Measurements from ENCODE around the gene SALL2. TPM values are rescaled to one million over a fixed set of nuclear protein-coding genes. Genes with fewer than 3 reads are reported as not detected.

SALL2 gene
- total RNA-seq, 1 experiment from 2014 or later: 157 TPM

GRCh38 chr14:21520767-21521166 lies 5.4 kb downstream of the SALL2 start:
- DNase-seq (ENCODE audit: low spot score): no peak
- no peaks in the 10 kb centered on the region for H3K27me3 ChIP-seq (replicated peaks; ENCODE audit: insufficient read depth, low read depth, low read length, poor library complexity)
- BruUV-seq (replicated peaks): no TSS peak
- no peaks in the 10 kb centered on the region for H3K9me3 ChIP-seq (ENCODE audit: low read depth, low read length, poor library complexity, severe bottlenecking)
- intact Hi-C loops (cut with micrococcal nuclease; ENCODE audit: unreplicated experiment): no loop called here
- no peak overlapping the region for H3K4me3 ChIP-seq (ENCODE audit: low read depth, low read length, poor library complexity, severe bottlenecking)
- TF ChIP-seq CTCF (conservative IDR thresholded peaks at IDR 0.05; ENCODE audit: low read depth, low read length) (no peak), EZH2 (IDR thresholded peaks at IDR 0.05; ENCODE audit: borderline replicate concordance, low read depth, low read length, poor library complexity, severe bottlenecking) (no peak)
- H3K36me3 ChIP-seq (ENCODE audit: insufficient read depth, low read length, poor library complexity, severe bottlenecking): peaks cover 47% of the 10 kb centered on the region
- H3K27ac ChIP-seq (ENCODE audit: low read depth, low read length, poor library complexity, severe bottlenecking): peak overlapping the region; percentile 39
- peaks cover 23% of the 10 kb centered on the region for H3K4me1 ChIP-seq (ENCODE audit: insufficient read depth, low read length, poor library complexity, severe bottlenecking)
- CTCF ChIA-PET: no interaction called here
- POLR2A ChIA-PET (ENCODE audit: low non-redundant PET): interaction anchor here (0.7 kb wide), 1 partner anchor 65 kb away, joined by 3 read pairs; no protein-coding TSS in a partner anchor

- H3K36me3 ChIP-seq (ENCODE audit: insufficient read depth, low read length, poor library complexity, severe bottlenecking): peaks cover 30% of the 10 kb centered on the region
- ChIA-PET POLR2A (ENCODE audit: low non-redundant PET) (no interaction called here), CTCF (no interaction called here)
- intact Hi-C loops (cut with micrococcal nuclease; ENCODE audit: unreplicated experiment): no loop called here
- no peaks in the 10 kb centered on the region for H3K27me3 ChIP-seq (replicated peaks; ENCODE audit: insufficient read depth, low read depth, low read length, poor library complexity)
- no peaks in the 10 kb centered on the region for H3K9me3 ChIP-seq (ENCODE audit: low read depth, low read length, poor library complexity, severe bottlenecking)
- no peak for TF ChIP-seq CTCF (conservative IDR thresholded peaks at IDR 0.05; ENCODE audit: low read depth, low read length)
- no peak for TF ChIP-seq EZH2 (IDR thresholded peaks at IDR 0.05; ENCODE audit: borderline replicate concordance, low read depth, low read length, poor library complexity, severe bottlenecking)
- H3K4me1 ChIP-seq (ENCODE audit: insufficient read depth, low read length, poor library complexity, severe bottlenecking): peaks cover 5% of the 10 kb centered on the region
- H3K27ac ChIP-seq (ENCODE audit: low read depth, low read length, poor library complexity, severe bottlenecking): peak overlapping the region; percentile 1
- BruUV-seq (replicated peaks): no TSS peak
- no peak overlapping the region for H3K4me3 ChIP-seq (ENCODE audit: low read depth, low read length, poor library complexity, severe bottlenecking)
- DNase-seq (ENCODE audit: low spot score): no peak
Observed at GRCh38 chr14:21518725-21519124, 7.4 kb downstream of the SALL2 start.

GRCh38 chr14:21514341-21514740 lies 11.8 kb downstream of the SALL2 start:
- TF ChIP-seq EZH2 (IDR thresholded peaks at IDR 0.05; ENCODE audit: borderline replicate concordance, low read depth, low read length, poor library complexity, severe bottlenecking) (no peak), CTCF (conservative IDR thresholded peaks at IDR 0.05; ENCODE audit: low read depth, low read length) (no peak)
- ChIA-PET POLR2A (ENCODE audit: low non-redundant PET) (no interaction called here), CTCF (no interaction called here)
- Histone ChIP-seq H3K4me1 (ENCODE audit: insufficient read depth, low read length, poor library complexity, severe bottlenecking) (peaks cover 4% of the 10 kb centered on the region), H3K4me3 (ENCODE audit: low read depth, low read length, poor library complexity, severe bottlenecking) (no peak overlapping the region), H3K27ac (ENCODE audit: low read depth, low read length, poor library complexity, severe bottlenecking) (no peak overlapping the region), H3K9me3 (ENCODE audit: low read depth, low read length, poor library complexity, severe bottlenecking) (no peaks in the 10 kb centered on the region), H3K27me3 (replicated peaks; ENCODE audit: insufficient read depth, low read depth, low read length, poor library complexity) (no peaks in the 10 kb centered on the region), H3K36me3 (ENCODE audit: insufficient read depth, low read length, poor library complexity, severe bottlenecking) (peaks cover 2% of the 10 kb centered on the region)
- intact Hi-C loops (cut with micrococcal nuclease; ENCODE audit: unreplicated experiment): no loop called here
- no peak for DNase-seq (ENCODE audit: low spot score)
- BruUV-seq (replicated peaks): no TSS peak
